ENCODE results near the gene NBAS.

Gene NBAS

DNA sequence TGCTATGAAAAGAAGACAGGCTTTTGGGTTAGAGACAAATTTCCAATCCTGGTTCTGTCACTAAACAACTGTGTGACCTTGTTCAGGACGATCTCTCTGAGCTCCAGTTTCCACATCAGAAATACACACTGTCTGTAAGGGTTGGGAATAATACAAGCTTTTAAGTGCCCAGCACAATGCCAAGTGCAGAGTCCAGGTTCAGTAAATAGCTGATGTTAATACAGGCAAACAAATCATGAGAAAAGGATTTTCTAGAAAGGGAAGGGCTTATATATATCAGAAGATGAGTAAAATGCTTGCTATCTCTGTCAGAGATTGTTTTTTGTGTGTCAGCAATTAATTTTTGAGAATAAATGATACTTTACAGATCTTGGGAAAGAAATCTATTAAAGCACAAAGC is 388.3 kb downstream of the NBAS start:
- DNase-seq (ENCODE audit: low read depth), result no peak

DNA sequence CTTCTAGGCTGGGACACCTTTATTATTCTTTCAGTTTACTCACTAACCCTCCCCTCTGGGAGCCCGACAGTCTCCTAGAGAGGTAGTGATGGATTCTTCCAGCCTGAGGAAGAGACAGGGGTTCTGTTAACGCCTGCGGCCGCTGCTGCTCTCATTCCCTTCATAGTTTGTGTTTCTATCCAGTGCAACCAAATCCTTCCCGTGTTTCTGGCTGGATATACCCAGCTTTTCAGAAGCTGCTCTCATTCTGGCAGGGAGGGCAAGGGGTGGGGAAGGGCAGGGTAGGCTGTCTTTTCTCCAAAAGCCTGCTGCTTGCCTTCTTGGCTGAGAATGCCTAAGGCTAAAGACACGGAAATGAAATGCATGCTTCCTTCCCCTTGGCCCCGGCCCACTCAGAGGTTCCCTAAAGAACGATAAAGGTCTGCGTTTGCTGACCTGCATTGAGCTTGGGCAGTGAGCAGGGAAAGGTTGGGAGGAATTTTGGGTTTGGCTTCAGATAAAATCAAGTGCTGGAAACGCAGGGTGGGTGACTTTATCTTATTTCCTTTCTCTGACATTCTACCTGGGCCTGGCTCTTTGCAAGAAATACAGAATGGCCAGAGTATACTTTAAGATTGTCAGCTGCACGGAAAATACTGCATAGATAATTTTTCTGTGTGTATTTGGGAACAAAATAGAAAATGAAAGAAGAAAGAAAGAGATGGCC is 390.9 kb downstream of the NBAS start:
- no peak for DNase-seq (ENCODE audit: low read depth)
- TF ChIP-seq POLR2A (IDR thresholded peaks at IDR 0.05; ENCODE audit: extremely low read depth, insufficient read length) (no peak), MYC (IDR thresholded peaks at IDR 0.05; ENCODE audit: low read depth, low read length) (no peak)
- TF ChIP-seq, protein P1, sequence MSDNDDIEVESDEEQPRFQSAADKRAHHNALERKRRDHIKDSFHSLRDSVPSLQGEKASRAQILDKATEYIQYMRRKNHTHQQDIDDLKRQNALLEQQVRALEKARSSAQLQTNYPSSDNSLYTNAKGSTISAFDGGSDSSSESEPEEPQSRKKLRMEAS (IDR thresholded peaks at IDR 0.05; ENCODE audit: low read depth, low read length), result no peak
- TF ChIP-seq, protein P2, sequence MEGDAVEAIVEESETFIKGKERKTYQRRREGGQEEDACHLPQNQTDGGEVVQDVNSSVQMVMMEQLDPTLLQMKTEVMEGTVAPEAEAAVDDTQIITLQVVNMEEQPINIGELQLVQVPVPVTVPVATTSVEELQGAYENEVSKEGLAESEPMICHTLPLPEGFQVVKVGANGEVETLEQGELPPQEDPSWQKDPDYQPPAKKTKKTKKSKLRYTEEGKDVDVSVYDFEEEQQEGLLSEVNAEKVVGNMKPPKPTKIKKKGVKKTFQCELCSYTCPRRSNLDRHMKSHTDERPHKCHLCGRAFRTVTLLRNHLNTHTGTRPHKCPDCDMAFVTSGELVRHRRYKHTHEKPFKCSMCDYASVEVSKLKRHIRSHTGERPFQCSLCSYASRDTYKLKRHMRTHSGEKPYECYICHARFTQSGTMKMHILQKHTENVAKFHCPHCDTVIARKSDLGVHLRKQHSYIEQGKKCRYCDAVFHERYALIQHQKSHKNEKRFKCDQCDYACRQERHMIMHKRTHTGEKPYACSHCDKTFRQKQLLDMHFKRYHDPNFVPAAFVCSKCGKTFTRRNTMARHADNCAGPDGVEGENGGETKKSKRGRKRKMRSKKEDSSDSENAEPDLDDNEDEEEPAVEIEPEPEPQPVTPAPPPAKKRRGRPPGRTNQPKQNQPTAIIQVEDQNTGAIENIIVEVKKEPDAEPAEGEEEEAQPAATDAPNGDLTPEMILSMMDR (IDR thresholded peaks at IDR 0.05; ENCODE audit: low read depth, low read length), result no peak
- no peak overlapping the region for H3K4me3 ChIP-seq (ENCODE audit: low read depth, low read length)

More for the DNA sequence above, 388.3 kb downstream of the NBAS start:
- H3K4me3 ChIP-seq (ENCODE audit: low read depth, low read length), result no peak overlapping the region
- TF ChIP-seq, protein P2 (IDR thresholded peaks at IDR 0.05; ENCODE audit: low read depth, low read length), result no peak
- TF ChIP-seq, protein P1 (IDR thresholded peaks at IDR 0.05; ENCODE audit: low read depth, low read length), result no peak
- TF ChIP-seq MYC (IDR thresholded peaks at IDR 0.05; ENCODE audit: low read depth, low read length) (no peak), POLR2A (IDR thresholded peaks at IDR 0.05; ENCODE audit: extremely low read depth, insufficient read length) (no peak)

DNA sequence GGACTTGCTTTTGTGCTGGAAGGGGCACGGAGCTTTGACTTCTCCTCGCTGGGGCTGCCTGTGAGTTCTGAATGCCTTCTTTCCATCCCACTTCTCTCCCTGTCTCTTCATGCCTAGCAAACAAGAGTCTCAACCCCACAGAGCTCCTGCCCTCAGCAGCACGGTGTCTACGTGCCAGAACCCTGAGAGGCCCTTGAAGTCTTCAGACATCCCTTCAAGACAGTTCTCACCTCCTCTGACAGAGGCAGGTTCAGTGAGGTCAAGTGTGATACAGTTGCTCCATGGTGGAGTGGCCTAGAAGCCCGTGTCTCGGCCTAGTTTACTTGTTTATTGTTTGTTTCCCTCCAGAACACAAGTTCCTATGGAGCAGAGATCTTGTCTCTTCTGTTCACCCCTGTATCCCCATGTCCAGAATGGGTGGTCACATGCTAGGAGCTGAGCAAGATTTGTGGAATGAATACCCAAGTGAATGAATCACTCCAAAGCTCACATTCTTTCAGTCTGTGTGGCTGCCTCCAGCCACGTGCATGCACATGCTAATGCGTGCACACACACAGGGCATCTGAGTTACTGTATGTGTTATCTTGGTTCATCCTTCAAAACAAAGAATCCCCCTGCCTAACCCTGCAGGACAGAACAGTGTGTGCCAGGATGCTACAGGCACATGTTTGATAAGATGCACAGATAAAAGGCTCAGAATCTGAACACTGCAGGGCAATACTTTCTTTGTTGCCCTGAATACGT is 391.6 kb downstream of the NBAS start:
- DNase-seq (ENCODE audit: low read depth), result no peak
- TF ChIP-seq, protein P1 (IDR thresholded peaks at IDR 0.05; ENCODE audit: low read depth, low read length), result no peak
- TF ChIP-seq, protein P2 (IDR thresholded peaks at IDR 0.05; ENCODE audit: low read depth, low read length), result no peak
- no peak for TF ChIP-seq POLR2A (IDR thresholded peaks at IDR 0.05; ENCODE audit: extremely low read depth, insufficient read length)
- TF ChIP-seq MYC (IDR thresholded peaks at IDR 0.05; ENCODE audit: low read depth, low read length), result no peak
- no peak overlapping the region for H3K4me3 ChIP-seq (ENCODE audit: low read depth, low read length)

DNA sequence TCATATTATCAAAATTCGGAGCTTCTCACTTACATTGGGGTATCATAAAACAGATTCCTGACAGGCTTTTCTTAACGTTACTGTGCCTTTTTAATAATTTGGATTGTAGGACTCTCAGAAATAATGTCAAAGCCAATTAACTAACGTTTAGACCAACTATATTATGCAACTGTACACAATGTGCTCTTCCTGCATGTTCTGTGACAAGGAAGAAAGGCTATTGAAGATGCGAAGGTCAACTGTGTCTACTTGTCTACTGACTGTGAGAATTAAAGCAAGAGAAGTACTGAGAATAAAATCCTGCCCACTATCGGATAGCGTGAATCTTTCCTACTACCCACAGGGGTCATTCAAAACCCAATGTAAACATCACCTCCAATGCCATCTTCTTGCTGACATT is 393.0 kb downstream of the NBAS start:
- no peak overlapping the region for H3K4me3 ChIP-seq (ENCODE audit: low read depth, low read length)
- TF ChIP-seq, protein P1 (IDR thresholded peaks at IDR 0.05; ENCODE audit: low read depth, low read length), result no peak
- TF ChIP-seq POLR2A (IDR thresholded peaks at IDR 0.05; ENCODE audit: extremely low read depth, insufficient read length) (no peak), MYC (IDR thresholded peaks at IDR 0.05; ENCODE audit: low read depth, low read length) (no peak)
- TF ChIP-seq, protein P2 (IDR thresholded peaks at IDR 0.05; ENCODE audit: low read depth, low read length), result no peak

DNA sequence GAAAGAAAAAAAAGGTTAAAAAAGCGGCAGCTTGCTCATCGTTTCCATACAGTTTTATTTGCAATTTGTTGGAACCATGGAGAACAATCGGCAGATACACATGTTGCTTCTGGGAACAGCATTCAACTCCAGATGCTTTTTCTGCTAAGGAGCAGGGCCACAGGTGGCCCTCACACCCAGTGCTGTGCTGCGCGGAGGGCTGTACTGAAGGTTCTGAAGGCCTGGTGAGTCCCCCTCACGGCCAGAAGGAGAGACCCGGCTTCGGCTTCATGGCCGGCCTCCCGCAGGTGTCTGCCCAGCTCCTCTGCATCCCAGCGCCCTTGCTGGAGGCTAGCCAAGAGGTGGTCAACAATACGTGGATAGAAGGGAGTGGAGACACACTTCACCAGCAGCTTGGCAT is 394.3 kb downstream of the NBAS start:
- no peak for DNase-seq (ENCODE audit: low read depth)
- no peak for TF ChIP-seq MYC (IDR thresholded peaks at IDR 0.05; ENCODE audit: low read depth, low read length)
- H3K4me3 ChIP-seq (ENCODE audit: low read depth, low read length), result no peak overlapping the region

More for the DNA sequence above, 393.0 kb downstream of the NBAS start:
- DNase-seq (ENCODE audit: low read depth), result no peak

DNA sequence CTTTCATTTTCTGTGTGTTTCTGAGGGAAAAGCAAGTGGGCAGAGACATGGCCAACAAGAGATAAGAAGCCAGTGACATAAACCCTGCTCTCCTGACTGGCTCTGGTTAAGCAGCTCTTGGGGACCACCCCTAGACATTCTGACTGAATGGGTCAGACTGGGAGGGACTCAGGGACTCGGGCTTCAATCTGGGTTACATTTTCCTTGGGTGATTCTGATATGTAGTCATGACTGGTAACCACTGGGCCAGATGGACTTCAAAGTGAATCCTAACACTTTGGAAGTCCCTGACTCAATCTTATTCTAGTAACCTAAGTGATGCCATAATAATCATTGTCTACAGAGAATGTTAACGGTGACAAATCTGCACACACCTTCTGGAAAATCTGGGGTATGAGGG is 397.8 kb downstream of the NBAS start:
- no peak for DNase-seq (ENCODE audit: low read depth)
- no peak overlapping the region for H3K4me3 ChIP-seq (ENCODE audit: low read depth, low read length)
- TF ChIP-seq, protein P2 (IDR thresholded peaks at IDR 0.05; ENCODE audit: low read depth, low read length), result no peak
- TF ChIP-seq, protein P1 (IDR thresholded peaks at IDR 0.05; ENCODE audit: low read depth, low read length), result no peak
- TF ChIP-seq MYC (IDR thresholded peaks at IDR 0.05; ENCODE audit: low read depth, low read length) (no peak), POLR2A (IDR thresholded peaks at IDR 0.05; ENCODE audit: extremely low read depth, insufficient read length) (no peak)
